ENCODE measurements around the gene PRSS57.

The PRSS57 gene

DNA sequence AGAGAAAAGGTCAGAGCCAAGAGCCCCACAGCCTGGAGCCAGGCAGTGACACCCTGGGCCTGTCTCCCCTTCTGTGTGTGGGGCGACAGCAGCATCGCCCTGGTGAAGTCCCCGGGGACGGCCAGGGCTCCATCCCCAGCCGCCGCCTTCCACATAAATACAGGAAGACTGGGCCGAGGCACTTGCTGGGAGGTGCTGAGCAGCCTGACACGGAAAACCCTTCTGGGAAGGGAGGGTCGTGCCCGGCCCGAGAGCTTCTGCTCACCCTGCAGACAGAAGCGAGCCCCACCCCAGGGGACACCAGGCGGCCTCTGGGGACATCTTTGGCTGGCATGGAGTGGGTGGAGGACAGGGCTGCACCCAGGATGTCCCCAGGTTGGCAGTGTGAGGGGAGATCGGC, 50.5 kb downstream of the PRSS57 start:
- no peaks in the 10 kb centered on the region for H3K9me3 ChIP-seq (ENCODE audit: control insufficient read depth, insufficient read depth, low read depth, low read length)
- no peaks in the 10 kb centered on the region for H3K4me1 ChIP-seq (ENCODE audit: control insufficient read depth, insufficient read depth, low read length)
- H3K27ac ChIP-seq (ENCODE audit: extremely low read depth, low read depth, low read length) = no peak overlapping the region
- TF ChIP-seq ZNF624 (tag by site-specific recombination; IDR thresholded peaks at IDR 0.05) = no peak
- no peak for TF ChIP-seq ZNF544 (tag by site-specific recombination; IDR thresholded peaks at IDR 0.05)
- TF ChIP-seq HOXC10 (CRISPR knock-in tag; IDR thresholded peaks at IDR 0.05) = no peak
- no peak for TF ChIP-seq ZNF335 (tag by site-specific recombination; conservative IDR thresholded peaks at IDR 0.05)
- no peak for TF ChIP-seq ZNF433 (tag by site-specific recombination; IDR thresholded peaks at IDR 0.05; ENCODE audit: low read depth)
- no peak for TF ChIP-seq ZNF521 (tag by site-specific recombination; IDR thresholded peaks at IDR 0.05)
- TF ChIP-seq ZNF2 (tag by site-specific recombination; IDR thresholded peaks at IDR 0.05) = no peak
- TF ChIP-seq ZFP69B (tag by site-specific recombination; IDR thresholded peaks at IDR 0.05) = no peak
- TF ChIP-seq ZNF394 (tag by site-specific recombination; IDR thresholded peaks at IDR 0.05; ENCODE audit: borderline replicate concordance) = no peak
- TF ChIP-seq, protein P1, sequence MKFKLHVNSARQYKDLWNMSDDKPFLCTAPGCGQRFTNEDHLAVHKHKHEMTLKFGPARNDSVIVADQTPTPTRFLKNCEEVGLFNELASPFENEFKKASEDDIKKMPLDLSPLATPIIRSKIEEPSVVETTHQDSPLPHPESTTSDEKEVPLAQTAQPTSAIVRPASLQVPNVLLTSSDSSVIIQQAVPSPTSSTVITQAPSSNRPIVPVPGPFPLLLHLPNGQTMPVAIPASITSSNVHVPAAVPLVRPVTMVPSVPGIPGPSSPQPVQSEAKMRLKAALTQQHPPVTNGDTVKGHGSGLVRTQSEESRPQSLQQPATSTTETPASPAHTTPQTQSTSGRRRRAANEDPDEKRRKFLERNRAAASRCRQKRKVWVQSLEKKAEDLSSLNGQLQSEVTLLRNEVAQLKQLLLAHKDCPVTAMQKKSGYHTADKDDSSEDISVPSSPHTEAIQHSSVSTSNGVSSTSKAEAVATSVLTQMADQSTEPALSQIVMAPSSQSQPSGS (tag by site-specific recombination; IDR thresholded peaks at IDR 0.05; ENCODE audit: low read depth) = no peak
- TF ChIP-seq ZNF175 (tag by site-specific recombination; IDR thresholded peaks at IDR 0.05) = no peak
- CTCF ChIA-PET = no interaction called here
- POLR2A ChIA-PET = interaction anchor here (1.6 kb wide), 1 partner anchor 59 kb away, joined by 4 read pairs; no protein-coding TSS in a partner anchor
- H3K4me3 ChIP-seq (ENCODE audit: low read depth, low read length) = no peak overlapping the region
- H3K36me3 ChIP-seq (ENCODE audit: control insufficient read depth in 2 of 2, insufficient read depth in 1 of 2, low read length in 2 of 2) = peaks cover 0 to 42% of the 10 kb centered on the region in 2 experiments; a peak in 2 of 3 replicates

DNA sequence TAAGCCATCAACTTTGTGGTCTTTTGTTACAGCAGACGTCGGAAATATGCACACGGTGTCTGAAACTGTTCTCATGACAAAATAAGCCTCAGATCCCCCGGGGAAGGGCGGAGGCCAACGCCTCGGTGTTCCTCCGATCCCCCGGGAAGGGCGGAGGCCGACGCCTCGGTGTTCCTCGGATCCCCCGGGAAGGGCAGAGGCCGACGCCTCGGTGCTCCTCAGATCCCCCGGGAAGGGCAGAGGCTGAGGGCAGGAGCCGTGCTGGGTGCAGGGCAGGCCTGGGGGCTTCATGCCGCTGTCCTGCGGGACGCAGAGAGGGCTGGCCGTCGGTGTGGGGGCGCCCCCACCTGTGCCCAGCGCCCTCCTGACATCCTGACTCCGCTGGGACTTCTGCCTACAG, 50.9 kb downstream of the PRSS57 start:
- CTCF ChIA-PET = no interaction called here
- POLR2A ChIA-PET = interaction anchor here (1.6 kb wide), 1 partner anchor 58 kb away, joined by 4 read pairs; no protein-coding TSS in a partner anchor
- peaks cover 0 to 37% of the 10 kb centered on the region in 2 experiments; a peak in 2 of 3 replicates for H3K36me3 ChIP-seq (ENCODE audit: control insufficient read depth in 2 of 2, insufficient read depth in 1 of 2, low read length in 2 of 2)

GRCh38 chr19:643736-644135, 51.5 kb downstream of the PRSS57 start:
- ChIA-PET CTCF (no interaction called here), POLR2A (interaction anchor here (1.6 kb wide), 1 partner anchor 58 kb away, joined by 4 read pairs; no protein-coding TSS in a partner anchor)
- TF ChIP-seq ZNF530 (tag by site-specific recombination; IDR thresholded peaks at IDR 0.05; ENCODE audit: low read depth) (no peak), ZNF202 (tag by site-specific recombination; IDR thresholded peaks at IDR 0.05; ENCODE audit: borderline replicate concordance) (no peak), ZNF214 (tag by site-specific recombination; IDR thresholded peaks at IDR 0.05; ENCODE audit: borderline replicate concordance) (no peak), ZNF639 (tag by site-specific recombination; IDR thresholded peaks at IDR 0.05) (no peak), ZNF660 (tag by site-specific recombination; IDR thresholded peaks at IDR 0.05) (no peak), ZBTB48 (tag by site-specific recombination; IDR thresholded peaks at IDR 0.05) (no peak), ZNF140 (tag by site-specific recombination; IDR thresholded peaks at IDR 0.05) (no peak), ZBTB17 (tag by site-specific recombination; IDR thresholded peaks at IDR 0.05) (no peak), ZNF544 (tag by site-specific recombination; IDR thresholded peaks at IDR 0.05) (no peak), ZNF221 (tag by site-specific recombination; IDR thresholded peaks at IDR 0.05; ENCODE audit: borderline replicate concordance) (no peak), ZNF404 (tag by site-specific recombination; IDR thresholded peaks at IDR 0.05) (no peak), ELK4 (IDR thresholded peaks at IDR 0.05; ENCODE audit: borderline replicate concordance, low read depth, low read length) (no peak), ZNF416 (tag by site-specific recombination; IDR thresholded peaks at IDR 0.05) (no peak)
- TF ChIP-seq, protein P2, sequence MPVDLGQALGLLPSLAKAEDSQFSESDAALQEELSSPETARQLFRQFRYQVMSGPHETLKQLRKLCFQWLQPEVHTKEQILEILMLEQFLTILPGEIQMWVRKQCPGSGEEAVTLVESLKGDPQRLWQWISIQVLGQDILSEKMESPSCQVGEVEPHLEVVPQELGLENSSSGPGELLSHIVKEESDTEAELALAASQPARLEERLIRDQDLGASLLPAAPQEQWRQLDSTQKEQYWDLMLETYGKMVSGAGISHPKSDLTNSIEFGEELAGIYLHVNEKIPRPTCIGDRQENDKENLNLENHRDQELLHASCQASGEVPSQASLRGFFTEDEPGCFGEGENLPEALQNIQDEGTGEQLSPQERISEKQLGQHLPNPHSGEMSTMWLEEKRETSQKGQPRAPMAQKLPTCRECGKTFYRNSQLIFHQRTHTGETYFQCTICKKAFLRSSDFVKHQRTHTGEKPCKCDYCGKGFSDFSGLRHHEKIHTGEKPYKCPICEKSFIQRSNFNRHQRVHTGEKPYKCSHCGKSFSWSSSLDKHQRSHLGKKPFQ (tag by site-specific recombination; IDR thresholded peaks at IDR 0.05) = no peak
- H3K4me3 ChIP-seq (ENCODE audit: low read depth, low read length) = no peak overlapping the region
- H3K9me3 ChIP-seq (ENCODE audit: control insufficient read depth, insufficient read depth, low read depth, low read length) = no peaks in the 10 kb centered on the region
- no peak overlapping the region for H3K27ac ChIP-seq (ENCODE audit: extremely low read depth, low read depth, low read length)
- peaks cover 0 to 33% of the 10 kb centered on the region in 2 experiments; a peak in 2 of 3 replicates for H3K36me3 ChIP-seq (ENCODE audit: control insufficient read depth in 2 of 2, insufficient read depth in 1 of 2, low read length in 2 of 2)
- H3K4me1 ChIP-seq (ENCODE audit: control insufficient read depth, insufficient read depth, low read length) = no peaks in the 10 kb centered on the region

More for the DNA sequence above, 50.9 kb downstream of the PRSS57 start:
- Histone ChIP-seq H3K4me3 (ENCODE audit: low read depth, low read length) (no peak overlapping the region), H3K9me3 (ENCODE audit: control insufficient read depth, insufficient read depth, low read depth, low read length) (no peaks in the 10 kb centered on the region), H3K4me1 (ENCODE audit: control insufficient read depth, insufficient read depth, low read length) (no peaks in the 10 kb centered on the region), H3K27ac (ENCODE audit: extremely low read depth, low read depth, low read length) (no peak overlapping the region)
- TF ChIP-seq ZNF571 (tag by site-specific recombination; IDR thresholded peaks at IDR 0.05) = no peak
- no peak for TF ChIP-seq ZNF785 (tag by site-specific recombination; IDR thresholded peaks at IDR 0.05)
- TF ChIP-seq ZNF549 (tag by site-specific recombination; IDR thresholded peaks at IDR 0.05) = no peak
- no peak for TF ChIP-seq ZNF394 (tag by site-specific recombination; IDR thresholded peaks at IDR 0.05; ENCODE audit: borderline replicate concordance)
- TF ChIP-seq ZNF2 (tag by site-specific recombination; IDR thresholded peaks at IDR 0.05) = no peak
- TF ChIP-seq ZNF777 (tag by site-specific recombination; IDR thresholded peaks at IDR 0.05; ENCODE audit: borderline replicate concordance) = no peak
- TF ChIP-seq ZNF24 (tag by site-specific recombination; IDR thresholded peaks at IDR 0.05) = no peak
- TF ChIP-seq ZNF654 (tag by site-specific recombination; IDR thresholded peaks at IDR 0.05; ENCODE audit: low read depth) = no peak
